HFFc6 (cell line): ENCODE results near the gene PIK3R1. TPM values are rescaled to one million over a fixed set of nuclear protein-coding genes. Genes with fewer than 3 reads are reported as not detected.
A peak's percentile ranks its signal among the peaks of the same experiment; 100 is the strongest.

ENCODE experiments used
- DNase-seq: peaks from one replicate; pipeline ENCODE4 v3.0.0-alpha.2; 2018
- H3K27ac Mint-ChIP-seq: 2 replicates; pipeline ENCODE4 v1.8.0; 2020; ENCODE audit warnings: mild to moderate bottlenecking, mixed read lengths
- H3K27me3 Mint-ChIP-seq: 2 replicates; pipeline ENCODE4 v1.8.0; 2021; ENCODE audit warnings: mild to moderate bottlenecking, moderate library complexity, mixed read lengths; ENCODE audit not compliant: insufficient read depth
- H3K36me3 Mint-ChIP-seq: 2 replicates; pipeline ENCODE4 v1.8.0; 2021; ENCODE audit warnings: low read depth, mixed read lengths
- H3K4me1 Mint-ChIP-seq: 2 replicates; pipeline ENCODE4 v1.8.0; 2020; ENCODE audit warnings: low read depth, mixed read lengths
- H3K4me3 Mint-ChIP-seq: 2 replicates; pipeline ENCODE4 v1.8.0; 2020; ENCODE audit warnings: mild to moderate bottlenecking, moderate library complexity, mixed read lengths
- H3K9me3 Mint-ChIP-seq: 2 replicates; pipeline ENCODE4 v1.8.0; 2020; ENCODE audit warnings: mild to moderate bottlenecking, mixed read lengths
- total RNA-seq, 6 experiments: library from RNA; stranded (reverse); fragmentation: NEBNext Ultra II Directional; extraction: Animal tissue kit (Norgen Biotek cat#: 25700); gene quantifications; 2 replicates in 1 of 6; 3 replicates in 5 of 6; pipeline ENCODE4 v1.2.3, GENCODE V29; 2021
- TF ChIP-seq, protein P1 (sequence below): fragments of 200-600 bp; sonication (generic); IDR thresholded peaks from 2 replicates; pipeline ENCODE4 v1.5.0; 2021; ENCODE audit warnings: antibody characterized with exemption, mild to moderate bottlenecking

Gene PIK3R1
- total RNA-seq, 6 experiments from 2014 or later, result 19.6 to 26.4 (median 22.4) TPM

GRCh38 chr5:68342693-68343092 lies 127.1 kb downstream of the PIK3R1 start:
- Mint-ChIP-seq H3K36me3 (no peaks in the 10 kb centered on the region), H3K4me3 (no peak overlapping the region)
- no peak for DNase-seq

DNA sequence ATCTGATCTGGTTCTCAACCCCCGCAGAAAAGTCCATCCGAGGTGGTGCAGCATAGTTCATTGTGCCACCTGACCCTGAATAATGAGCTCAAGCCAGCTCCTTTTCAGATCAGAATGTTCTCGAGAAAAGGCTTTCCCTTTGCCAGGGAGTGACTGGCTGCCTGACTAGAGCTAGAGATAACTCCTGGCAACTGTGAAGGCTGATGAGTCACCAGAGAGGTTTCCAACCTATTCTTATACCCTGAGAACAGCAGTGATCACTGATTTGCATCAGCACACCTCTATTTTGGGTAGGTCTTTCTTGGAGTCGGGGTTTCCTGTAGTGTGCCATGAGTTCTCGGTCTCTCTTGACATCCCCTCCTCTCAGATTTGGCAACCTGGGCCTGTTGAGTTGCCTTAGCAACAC lies 127.9 kb downstream of the PIK3R1 start:
- Mint-ChIP-seq H3K4me3 (no peak overlapping the region), H3K27ac (peak overlapping the region; percentile 59), H3K27me3 (peaks cover 3% of the 10 kb centered on the region), H3K9me3 (peaks cover 7% of the 10 kb centered on the region), H3K36me3 (peaks cover 6% of the 10 kb centered on the region; the same call in 1 of the 2 replicates), H3K4me1 (peaks cover 39% of the 10 kb centered on the region)
- peak; percentile 84 for DNase-seq
- TF ChIP-seq, protein P1, sequence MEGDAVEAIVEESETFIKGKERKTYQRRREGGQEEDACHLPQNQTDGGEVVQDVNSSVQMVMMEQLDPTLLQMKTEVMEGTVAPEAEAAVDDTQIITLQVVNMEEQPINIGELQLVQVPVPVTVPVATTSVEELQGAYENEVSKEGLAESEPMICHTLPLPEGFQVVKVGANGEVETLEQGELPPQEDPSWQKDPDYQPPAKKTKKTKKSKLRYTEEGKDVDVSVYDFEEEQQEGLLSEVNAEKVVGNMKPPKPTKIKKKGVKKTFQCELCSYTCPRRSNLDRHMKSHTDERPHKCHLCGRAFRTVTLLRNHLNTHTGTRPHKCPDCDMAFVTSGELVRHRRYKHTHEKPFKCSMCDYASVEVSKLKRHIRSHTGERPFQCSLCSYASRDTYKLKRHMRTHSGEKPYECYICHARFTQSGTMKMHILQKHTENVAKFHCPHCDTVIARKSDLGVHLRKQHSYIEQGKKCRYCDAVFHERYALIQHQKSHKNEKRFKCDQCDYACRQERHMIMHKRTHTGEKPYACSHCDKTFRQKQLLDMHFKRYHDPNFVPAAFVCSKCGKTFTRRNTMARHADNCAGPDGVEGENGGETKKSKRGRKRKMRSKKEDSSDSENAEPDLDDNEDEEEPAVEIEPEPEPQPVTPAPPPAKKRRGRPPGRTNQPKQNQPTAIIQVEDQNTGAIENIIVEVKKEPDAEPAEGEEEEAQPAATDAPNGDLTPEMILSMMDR, result no peak

More at GRCh38 chr5:68342693-68343092, 127.1 kb downstream of the PIK3R1 start:
- TF ChIP-seq, protein P1, result no peak
- H3K4me1 Mint-ChIP-seq, result peaks cover 39% of the 10 kb centered on the region
- peaks cover under 1% of the 10 kb centered on the region; the same call in 1 of the 2 replicates for H3K9me3 Mint-ChIP-seq
- no peak overlapping the region for H3K27ac Mint-ChIP-seq
- H3K27me3 Mint-ChIP-seq, result peaks cover 3% of the 10 kb centered on the region; the same call in 1 of the 2 replicates

DNA sequence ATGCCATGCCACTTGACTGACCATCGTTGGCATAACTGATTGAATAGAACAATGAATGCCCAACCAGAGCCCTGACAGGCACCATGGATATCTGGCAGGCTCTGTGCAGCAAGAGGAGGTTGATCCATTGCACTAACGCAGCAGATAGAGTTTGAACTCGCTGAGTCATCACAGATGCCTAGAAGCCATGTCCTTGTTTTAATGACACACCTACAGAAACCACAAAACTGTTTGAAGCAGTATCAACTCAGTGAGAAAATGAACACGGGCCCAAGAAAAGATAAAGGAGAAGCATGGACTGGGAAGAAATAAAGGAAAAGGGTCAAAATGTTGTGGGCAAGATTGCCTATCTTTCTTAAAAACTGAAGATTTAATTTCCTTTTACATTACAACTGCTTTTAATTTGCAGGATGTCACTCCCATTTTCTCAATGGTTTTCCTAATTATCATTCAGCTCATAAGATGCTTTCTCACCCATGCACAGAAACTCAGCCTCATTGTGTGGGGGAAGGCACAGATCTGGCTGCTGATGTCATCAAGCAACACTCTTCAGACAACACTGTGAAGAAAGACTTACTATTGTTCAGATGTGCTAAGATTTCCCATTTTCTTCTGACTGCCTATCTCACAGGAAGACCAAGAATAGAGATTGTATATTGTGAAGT lies 129.0 kb downstream of the PIK3R1 start:
- Mint-ChIP-seq H3K36me3 (peaks cover 6% of the 10 kb centered on the region; the same call in 1 of the 2 replicates), H3K4me1 (peaks cover 35% of the 10 kb centered on the region), H3K9me3 (peaks cover 7% of the 10 kb centered on the region), H3K27me3 (peaks cover 3% of the 10 kb centered on the region), H3K4me3 (peak overlapping the region; percentile 4; the same call in 1 of the 2 replicates), H3K27ac (peak overlapping the region; percentile 68)
- TF ChIP-seq, protein P1, result no peak
- peak; percentile 73 for DNase-seq

DNA sequence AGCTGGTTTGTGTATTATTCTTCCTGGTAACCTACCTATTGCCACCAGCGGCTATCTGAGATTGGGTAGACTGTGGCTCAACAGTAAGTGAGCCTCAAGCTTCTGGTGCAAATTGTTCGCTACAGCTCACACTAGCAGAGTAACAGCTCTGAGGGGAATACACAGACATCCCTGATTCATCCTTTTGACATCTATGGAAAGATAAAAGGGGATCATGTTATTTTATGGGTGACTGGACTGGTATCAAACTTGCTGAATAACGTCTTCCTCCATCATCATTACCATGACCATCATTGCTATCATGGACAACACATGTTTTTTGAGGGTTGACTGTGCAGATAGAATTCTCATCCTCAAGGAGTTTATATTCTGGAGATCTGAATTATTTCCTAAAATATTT lies 129.6 kb downstream of the PIK3R1 start:
- TF ChIP-seq, protein P1, result no peak
- H3K4me3 Mint-ChIP-seq, result no peak overlapping the region
- peaks cover 6% of the 10 kb centered on the region; the same call in 1 of the 2 replicates for H3K36me3 Mint-ChIP-seq
- no peak for DNase-seq
- H3K4me1 Mint-ChIP-seq, result peaks cover 29% of the 10 kb centered on the region
- peaks cover 7% of the 10 kb centered on the region for H3K9me3 Mint-ChIP-seq
- H3K27ac Mint-ChIP-seq, result peak overlapping the region; percentile 68; the same call in 1 of the 2 replicates
- peaks cover 3% of the 10 kb centered on the region for H3K27me3 Mint-ChIP-seq

GRCh38 chr5:68345582-68345981 lies 130.0 kb downstream of the PIK3R1 start:
- Mint-ChIP-seq H3K4me3 (no peak overlapping the region), H3K27ac (no peak overlapping the region), H3K36me3 (peaks cover 6% of the 10 kb centered on the region; the same call in 1 of the 2 replicates), H3K4me1 (peaks cover 26% of the 10 kb centered on the region), H3K27me3 (peaks cover 3% of the 10 kb centered on the region), H3K9me3 (peaks cover 7% of the 10 kb centered on the region)
- DNase-seq, result no peak
- TF ChIP-seq, protein P1, result no peak
